ENCODE measurements around the gene TRIM29. TPM values are rescaled to one million over a fixed set of nuclear protein-coding genes. Genes with fewer than 3 reads are reported as not detected.

Gene TRIM29
- total RNA-seq, result 10 to 100 TPM in 1 of 4 donors, 1 to 10 TPM in 3; 7.8 to 33.3 (median 9.1) TPM

- no peaks in the 10 kb centered on the region for H3K9me3 ChIP-seq
- peak; percentile 8 to 64 (median 59) for DNase-seq
- H3K4me1 ChIP-seq, result no peaks in the 10 kb centered on the region
- no peaks in the 10 kb centered on the region for H3K27me3 ChIP-seq
- no peaks in the 10 kb centered on the region for H3K36me3 ChIP-seq
- no peak within 1 kb of the TSS for H3K27ac ChIP-seq
- H3K4me3 ChIP-seq, result no peak within 1 kb of the TSS
- peak in 3 of 6 experiments; percentile 6 to 24 (median 23) for TF ChIP-seq CTCF (IDR thresholded peaks at IDR 0.05)
- TF ChIP-seq POLR2A (IDR thresholded peaks at IDR 0.05), result no peak
These were observed at the start of gene TRIM29 for GRCh38 chr11:120137611-120138521. Gene TRIM29, minus strand, starts transcription at chr11:120138113. Its CDS starts 82 bp downstream, at chr11:120138031.

- H3K9me3 ChIP-seq, result no peaks in the 10 kb centered on the region
- DNase-seq, result peak in 2 of 3 donors; percentile 76 to 77
- H3K27ac ChIP-seq, result peak overlapping the region; percentile 57 to 97 (median 88)
- no peaks in the 10 kb centered on the region for H3K36me3 ChIP-seq
- peaks cover 0 to 69% (median 25%) of the 10 kb centered on the region in 4 donors for H3K4me1 ChIP-seq
- peak in 1 of 2 donors; percentile 52 for TF ChIP-seq POLR2A (IDR thresholded peaks at IDR 0.05)
- TF ChIP-seq CTCF (IDR thresholded peaks at IDR 0.05), result no peak
- no peaks in the 10 kb centered on the region for H3K27me3 ChIP-seq
- H3K4me3 ChIP-seq, result peak overlapping the region in 1 of 4 donors; percentile 18
These were observed 49.1 kb upstream of the TRIM29 start for GRCh38 chr11:120186774-120187591.

GRCh38 chr11:120186456-120186773 lies 48.5 kb upstream of the TRIM29 start:
- DNase-seq, result peak in 1 of 3 donors; percentile 55
- no peaks in the 10 kb centered on the region for H3K36me3 ChIP-seq
- TF ChIP-seq POLR2A (IDR thresholded peaks at IDR 0.05) (no peak), CTCF (IDR thresholded peaks at IDR 0.05) (no peak)
- H3K27ac ChIP-seq, result peak overlapping the region; percentile 57 to 97 (median 88)
- peaks cover 0 to 74% (median 25%) of the 10 kb centered on the region in 4 donors for H3K4me1 ChIP-seq
- H3K27me3 ChIP-seq, result no peaks in the 10 kb centered on the region
- no peak overlapping the region for H3K4me3 ChIP-seq
- H3K9me3 ChIP-seq, result no peaks in the 10 kb centered on the region

- H3K27ac ChIP-seq, result peak overlapping the region; percentile 57 to 97 (median 88)
- no peaks in the 10 kb centered on the region for H3K27me3 ChIP-seq
- no peaks in the 10 kb centered on the region for H3K9me3 ChIP-seq
- no peak for TF ChIP-seq POLR2A (IDR thresholded peaks at IDR 0.05)
- TF ChIP-seq CTCF (IDR thresholded peaks at IDR 0.05), result no peak
- H3K4me3 ChIP-seq, result peak overlapping the region in 1 of 4 donors; percentile 52
- no peaks in the 10 kb centered on the region for H3K36me3 ChIP-seq
- DNase-seq, result peak in 1 of 3 donors; percentile 18
- peaks cover 0 to 74% (median 25%) of the 10 kb centered on the region in 4 donors for H3K4me1 ChIP-seq
These were observed 48.0 kb upstream of the TRIM29 start for GRCh38 chr11:120185706-120186455.
